A549 treated with dexamethasone at 1 μM for 4 hours (cell line): Measurements from ENCODE around the gene TMEM26. TPM values are rescaled to one million over a fixed set of nuclear protein-coding genes. Genes with fewer than 3 reads are reported as not detected.

ENCODE experiments used
- total RNA-seq: library from RNA; stranded (reverse); fragments of 200-300 nt; extraction: Qiagen RNA extraction; gene quantifications from 5 replicates; pipeline ENCODE4 v1.2.3, GENCODE V29; 2022

The TMEM26 gene
- 0.04 to 0.08 TPM (median 0.07 TPM) in 5 replicates for total RNA-seq

DNA sequence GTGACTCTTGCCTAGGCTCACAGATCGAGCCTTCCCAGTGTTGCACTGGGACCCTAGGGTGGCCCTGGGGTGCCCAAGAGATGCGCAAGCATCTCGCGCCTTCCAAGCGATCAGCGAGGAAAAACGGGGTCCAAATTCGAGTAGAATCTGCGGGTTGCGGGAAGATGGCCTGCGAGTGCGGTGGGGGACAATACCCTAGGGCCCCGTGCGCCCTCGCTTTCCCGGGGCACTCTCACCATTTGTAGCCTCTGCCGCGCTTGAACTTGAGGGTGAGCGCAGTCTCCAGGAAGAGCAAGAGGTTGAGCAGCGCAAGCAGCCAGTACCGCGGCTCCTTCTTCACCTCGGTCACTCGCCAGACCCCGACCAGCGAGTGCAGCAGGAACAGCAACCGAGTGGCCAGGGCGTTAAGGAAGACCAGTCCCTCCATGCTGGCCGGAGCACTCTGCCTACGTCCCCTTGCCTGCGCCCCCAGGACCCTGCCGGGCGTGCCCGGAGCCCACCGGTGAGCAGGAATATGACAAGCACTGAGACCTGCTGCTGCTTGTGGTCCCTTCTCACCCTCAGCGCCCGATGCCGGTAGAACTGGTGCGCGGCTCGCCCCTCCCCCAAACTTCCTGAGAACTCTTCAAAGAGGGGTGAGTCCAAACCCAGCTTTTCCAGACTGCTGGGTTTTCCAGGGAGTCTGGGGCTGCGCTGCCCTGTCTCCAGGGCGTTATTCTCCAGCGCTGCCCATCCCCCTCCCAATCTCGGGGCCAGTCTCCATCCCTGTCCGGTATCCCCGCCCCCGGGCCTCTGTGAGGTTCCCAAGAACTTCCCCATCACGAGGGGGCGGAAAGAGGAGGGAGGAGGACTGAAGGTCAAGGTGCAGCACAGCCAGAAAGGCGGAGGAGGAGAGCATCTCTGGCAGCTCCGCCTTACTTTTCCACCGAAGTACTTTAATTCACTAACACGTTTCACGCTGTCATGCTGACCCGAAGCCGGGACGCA is at the start of gene TMEM26:
Gene TMEM26, minus strand, starts transcription at position 727 of the 987 bp plus-strand sequence. Its CDS starts 300 bp downstream, at position 427.

Other genes starting within 250 kb of the TMEM26 start
- gene CABCOCO1, start 209.5 kb upstream of the TMEM26 start, total RNA-seq = 0.12 to 0.34 TPM (median 0.25 TPM) in 5 replicates